Neutrophil (primary cell): ENCODE data around the gene MAP4.

ENCODE experiments used
- H3K27ac ChIP-seq: fragments of 200-600 bp; sonication (generic); 2 replicates; pipeline ENCODE4 v1.5.1; 2016; ENCODE audit warnings: mild to moderate bottlenecking, moderate library complexity
- H3K27me3 ChIP-seq: fragments of 200-600 bp; sonication (generic); 2 replicates; pipeline ENCODE4 v1.6.0; 2016; ENCODE audit warnings: mild to moderate bottlenecking
- H3K36me3 ChIP-seq: fragments of 200-600 bp; sonication (generic); 2 replicates; pipeline ENCODE4 v1.5.1; 2017
- H3K4me1 ChIP-seq, 2 experiments: fragments of 200-600 bp in 1 of 2; sonication (generic) in 1 of 2; 1 replicate in 1 of 2; 2 replicates in 1 of 2; pipeline versions ENCODE4 v1.5.1 to v1.6.1; 2013 to 2016; ENCODE audit warnings: low read depth in 1 of 2, low read length in 1 of 2, mild to moderate bottlenecking in 1 of 2, moderate library complexity in 1 of 2; ENCODE audit not compliant: control insufficient read depth in 1 of 2, insufficient read depth in 1 of 2
- H3K4me3 ChIP-seq, 2 experiments: fragments of 200-600 bp in 1 of 2; sonication (generic) in 1 of 2; 1 replicate in 1 of 2; 2 replicates in 1 of 2; pipeline ENCODE4 v1.5.1; 2013 to 2016; ENCODE audit warnings: low read depth in 1 of 2, low read length in 1 of 2, mild to moderate bottlenecking in 1 of 2, moderate library complexity in 1 of 2
- H3K9me3 ChIP-seq: fragments of 200-600 bp; sonication (generic); 2 replicates; pipeline ENCODE4 v1.5.1; 2016
- CTCF ChIP-seq: fragments of 200-600 bp; sonication (generic); IDR thresholded peaks from 2 replicates; pipeline ENCODE4 v1.5.1; 2016; ENCODE audit warnings: antibody characterized with exemption

Gene MAP4

DNA sequence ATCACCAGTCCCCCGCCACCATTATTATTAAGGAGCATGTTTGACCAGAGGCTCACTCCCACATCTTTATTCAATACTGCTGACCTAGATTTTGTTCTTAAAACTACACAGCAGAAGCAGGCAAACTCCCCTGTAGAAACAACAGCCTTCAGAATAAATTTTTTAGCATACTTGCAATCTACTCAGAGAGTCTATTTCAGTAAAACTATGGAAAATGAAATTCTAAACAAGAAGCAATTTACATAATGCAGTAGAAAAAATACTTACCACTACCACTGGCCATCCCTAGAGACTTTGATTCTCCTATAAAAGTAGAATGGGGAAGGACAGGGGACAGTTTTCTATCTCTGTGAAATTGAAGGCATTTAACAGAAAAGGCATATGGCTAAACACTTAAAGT lies 76.0 kb downstream of the MAP4 start:
- Histone ChIP-seq H3K9me3 (no peaks in the 10 kb centered on the region), H3K4me3 (no peak overlapping the region), H3K27ac (no peak overlapping the region), H3K36me3 (no peaks in the 10 kb centered on the region), H3K4me1 (peaks cover 0 to 5% of the 10 kb centered on the region in 2 experiments), H3K27me3 (no peaks in the 10 kb centered on the region)
- no peak for TF ChIP-seq CTCF

DNA sequence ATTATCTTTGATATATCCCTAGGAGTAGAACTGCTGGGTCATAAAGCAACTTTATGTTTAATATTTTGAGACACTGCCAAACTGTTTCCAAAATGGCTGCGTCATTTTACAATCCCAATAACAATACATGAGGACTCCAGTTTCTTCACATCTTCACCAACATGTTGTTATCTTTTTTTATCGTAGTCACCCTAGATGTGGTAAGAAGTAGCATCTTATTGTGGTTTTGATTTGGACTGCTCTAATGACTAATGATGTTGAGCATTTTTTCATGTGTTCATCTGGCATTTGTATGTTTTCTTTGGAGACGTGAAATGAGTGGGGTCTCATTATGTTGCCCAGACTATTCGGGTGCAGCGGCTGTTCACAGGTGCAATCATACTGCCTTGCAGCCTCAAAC lies 83.8 kb downstream of the MAP4 start:
- no peak for TF ChIP-seq CTCF
- Histone ChIP-seq H3K36me3 (peaks cover 7% of the 10 kb centered on the region), H3K27ac (no peak overlapping the region), H3K27me3 (no peaks in the 10 kb centered on the region), H3K4me3 (no peak overlapping the region), H3K9me3 (no peaks in the 10 kb centered on the region), H3K4me1 (no peaks in the 10 kb centered on the region)

GRCh38 chr3:47930979-47931378 lies 85.2 kb downstream of the MAP4 start:
- Histone ChIP-seq H3K36me3 (peaks cover 7% of the 10 kb centered on the region), H3K27me3 (no peaks in the 10 kb centered on the region)
- TF ChIP-seq CTCF: no peak

DNA sequence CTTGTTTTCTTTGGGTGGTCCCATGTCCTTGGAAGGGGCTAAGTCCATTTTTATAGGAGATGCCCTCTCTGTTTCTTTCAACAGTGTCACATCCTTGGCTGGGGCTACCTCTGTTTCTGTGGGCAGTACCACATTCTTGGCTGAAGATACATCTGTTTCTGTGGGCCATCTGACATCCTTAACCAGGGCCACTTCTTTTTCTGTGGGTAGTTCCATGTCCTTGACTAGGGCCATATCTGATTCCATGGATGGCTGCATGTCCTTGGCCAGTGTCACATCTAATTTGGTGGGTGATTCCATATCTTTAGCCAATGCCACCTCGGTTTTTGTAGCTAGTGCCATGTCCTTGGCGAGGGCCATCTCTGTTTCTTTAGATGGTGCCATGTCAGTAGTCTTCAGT lies 99.5 kb downstream of the MAP4 start:
- no peak for TF ChIP-seq CTCF
- Histone ChIP-seq H3K4me1 (no peaks in the 10 kb centered on the region), H3K4me3 (no peak overlapping the region), H3K36me3 (peaks cover 44% of the 10 kb centered on the region), H3K27ac (no peak overlapping the region), H3K9me3 (no peaks in the 10 kb centered on the region), H3K27me3 (no peaks in the 10 kb centered on the region)

More at GRCh38 chr3:47930979-47931378, 85.2 kb downstream of the MAP4 start:
- Histone ChIP-seq H3K9me3 (no peaks in the 10 kb centered on the region), H3K4me1 (no peaks in the 10 kb centered on the region), H3K4me3 (no peak overlapping the region), H3K27ac (no peak overlapping the region)

DNA sequence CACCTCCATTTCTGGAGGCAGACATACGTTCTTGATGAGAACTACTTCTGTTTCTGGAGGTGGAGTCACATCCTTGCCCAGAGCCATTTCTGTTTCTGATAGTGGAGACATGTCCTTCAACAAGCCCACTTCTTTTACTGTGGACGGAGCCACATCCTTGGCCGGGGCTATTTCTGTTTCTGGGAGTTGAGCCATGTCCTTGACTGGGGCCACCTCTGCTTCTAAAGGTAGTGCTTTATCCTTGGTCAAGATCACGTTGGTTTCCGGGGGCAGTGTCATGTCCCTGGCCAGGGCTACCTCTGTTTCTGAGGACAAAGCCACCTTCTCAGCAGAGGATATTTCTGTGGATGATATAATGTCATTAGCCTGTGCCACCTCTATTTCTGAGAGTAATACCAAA lies 100.0 kb downstream of the MAP4 start:
- Histone ChIP-seq H3K36me3 (peaks cover 48% of the 10 kb centered on the region), H3K4me1 (no peaks in the 10 kb centered on the region), H3K4me3 (no peak overlapping the region), H3K27ac (no peak overlapping the region), H3K9me3 (no peaks in the 10 kb centered on the region), H3K27me3 (no peaks in the 10 kb centered on the region)
- no peak for TF ChIP-seq CTCF

- Histone ChIP-seq H3K27ac (no peak overlapping the region), H3K9me3 (no peaks in the 10 kb centered on the region), H3K36me3 (peaks cover 41% of the 10 kb centered on the region), H3K4me3 (no peak overlapping the region), H3K4me1 (no peaks in the 10 kb centered on the region), H3K27me3 (no peaks in the 10 kb centered on the region)
- no peak for TF ChIP-seq CTCF
These were observed 104.2 kb downstream of the MAP4 start for GRCh38 chr3:47912006-47912504.
